GM23338 (cell line): ENCODE data around the gene ECPAS. TPM values are rescaled to one million over a fixed set of nuclear protein-coding genes. Genes with fewer than 3 reads are reported as not detected.

ENCODE experiments used
- ATAC-seq: fragments of 200-7000 bp; cut with Tn5 transposase; 3 replicates; pipeline ENCODE4 v1.9.1; 2020
- DNase-seq: peaks from one replicate; pipeline ENCODE4 v3.0.0-alpha.2; 2015; ENCODE audit warnings: low spot score
- H2AFZ ChIP-seq: fragments of 200-600 bp; sonication (generic); 2 replicates; pipeline ENCODE4 v1.8.0; 2016; ENCODE audit warnings: antibody characterized with exemption, mild to moderate bottlenecking, moderate library complexity
- H3F3A ChIP-seq: fragments of 200-600 bp; sonication (generic); replicated peaks from 2 replicates; pipeline ENCODE4 v1.8.0; 2017; ENCODE audit warnings: antibody characterized with exemption, mixed run types, low read depth
- H3K27ac ChIP-seq: fragments of 200-600 bp; sonication (generic); 2 replicates; pipeline ENCODE4 v1.6.1; 2016; ENCODE audit warnings: low read depth
- H3K27me3 ChIP-seq: fragments of 200-600 bp; sonication (generic); 2 replicates; pipeline ENCODE4 v1.8.0; 2016; ENCODE audit warnings: mild to moderate bottlenecking, mixed run types, moderate library complexity; ENCODE audit not compliant: insufficient read depth
- H3K36me3 ChIP-seq: fragments of 200-600 bp; sonication (generic); 2 replicates; pipeline ENCODE4 v1.8.0; 2016; ENCODE audit warnings: mild to moderate bottlenecking; ENCODE audit not compliant: insufficient read depth
- H3K4me1 ChIP-seq: fragments of 200-600 bp; sonication (generic); 2 replicates; pipeline ENCODE4 v1.8.0; 2016; ENCODE audit warnings: mild to moderate bottlenecking, moderate library complexity; ENCODE audit not compliant: insufficient read depth
- H3K4me2 ChIP-seq: fragments of 200-600 bp; sonication (generic); 2 replicates; pipeline ENCODE4 v1.7.1; 2017; ENCODE audit warnings: mixed run types
- H3K4me3 ChIP-seq: fragments of 200-600 bp; sonication (generic); 2 replicates; pipeline ENCODE4 v1.6.1; 2016; ENCODE audit warnings: mixed run types
- H3K79me2 ChIP-seq: fragments of 200-600 bp; sonication (generic); replicated peaks from 2 replicates; pipeline ENCODE4 v1.8.0; 2017; ENCODE audit warnings: mild to moderate bottlenecking; ENCODE audit not compliant: insufficient read depth
- H3K9me2 ChIP-seq: fragments of 200-600 bp; sonication (generic); 2 replicates; pipeline ENCODE4 v1.8.0; 2017; ENCODE audit not compliant: insufficient read depth
- H4K20me1 ChIP-seq: fragments of 200-600 bp; sonication (generic); replicated peaks from 2 replicates; pipeline ENCODE4 v1.8.0; 2017; ENCODE audit warnings: mild to moderate bottlenecking; ENCODE audit not compliant: insufficient read depth
- H3K27ac Mint-ChIP-seq: 2 replicates; pipeline ENCODE4 v1.8.0; 2020; ENCODE audit warnings: inconsistent platforms, mild to moderate bottlenecking, moderate library complexity, mixed read lengths
- H3K27me3 Mint-ChIP-seq: 3 replicates; pipeline ENCODE4 v1.8.0; 2022; ENCODE audit warnings: low read depth, mild to moderate bottlenecking, moderate library complexity, mixed read lengths, inconsistent platforms; ENCODE audit not compliant: insufficient read depth, poor library complexity
- H3K36me3 Mint-ChIP-seq: 3 replicates; pipeline ENCODE4 v1.8.0; 2021; ENCODE audit warnings: low read depth, mild to moderate bottlenecking, inconsistent platforms, moderate library complexity, mixed read lengths
- H3K4me1 Mint-ChIP-seq: 3 replicates; pipeline ENCODE4 v1.8.0; 2020; ENCODE audit warnings: mild to moderate bottlenecking, inconsistent platforms, mixed read lengths
- H3K4me3 Mint-ChIP-seq: 3 replicates; pipeline ENCODE4 v1.8.0; 2021; ENCODE audit warnings: moderate library complexity, mild to moderate bottlenecking, inconsistent platforms, mixed read lengths
- H3K9me3 Mint-ChIP-seq: 3 replicates; pipeline ENCODE4 v1.8.0; 2020; ENCODE audit warnings: moderate library complexity, mild to moderate bottlenecking, inconsistent platforms, mixed read lengths
- CREB1 ChIP-seq: fragments of 250-450 bp; sonication (Bioruptor Pico); IDR thresholded peaks from 2 replicates; pipeline ENCODE4 v1.5.0; 2020; ENCODE audit warnings: low read depth, mild to moderate bottlenecking, moderate library complexity
- CTCF ChIP-seq, 2 experiments: fragments of 200-600 bp in 1 of 2; sonication (generic) in 1 of 2; conservative IDR thresholded peaks; 2 replicates each; pipeline versions ENCODE4 v1.5.1 to v1.6.1; 2016 to 2017; ENCODE audit warnings: antibody characterized with exemption in 2 of 2, low read depth in 2 of 2, mild to moderate bottlenecking in 2 of 2, moderate library complexity in 1 of 2
- EZH2 ChIP-seq: fragments of 200-600 bp; sonication (generic); IDR thresholded peaks from one replicate; pipeline ENCODE4 v1.8.0; 2017; ENCODE audit warnings: antibody characterized with exemption, mild to moderate bottlenecking, low read depth; ENCODE audit not compliant: unreplicated experiment
- NANOG ChIP-seq: IDR thresholded peaks from 2 replicates; pipeline ENCODE4 v1.6.1; 2016; ENCODE audit warnings: antibody characterized with exemption, borderline replicate concordance
- POLR2AphosphoS5 ChIP-seq: IDR thresholded peaks from 2 replicates; pipeline ENCODE4 v1.6.1; 2016; ENCODE audit warnings: antibody characterized with exemption, low read depth
- STAT1 ChIP-seq: IDR thresholded peaks from one replicate; pipeline ENCODE4 v1.6.1; 2016; ENCODE audit warnings: antibody characterized with exemption; ENCODE audit not compliant: unreplicated experiment
- polyA plus RNA-seq: library from polyadenylated mRNA; unstranded; fragments of >200 nt; fragmentation: Nextera tagmentation; extraction: Ambion mirVana; gene quantifications from 2 replicates; pipeline ENCODE4 v1.2.1, GENCODE V29; 2016
- total RNA-seq: library from RNA; depleted of rRNA; stranded (reverse); fragments of >200 nt; shearing (Covaris generic); gene quantifications from 2 replicates; pipeline ENCODE4 v1.2.3, GENCODE V29; 2014
- TF ChIP-seq, protein P1 (sequence below): IDR thresholded peaks from 2 replicates; pipeline ENCODE4 v1.6.1; 2016; ENCODE audit warnings: antibody characterized with exemption
- TF ChIP-seq, protein P2 (sequence below): fragments of 250-450 bp; sonication (Bioruptor Pico); IDR thresholded peaks from 2 replicates; pipeline ENCODE4 v1.5.0; 2020; ENCODE audit warnings: mild to moderate bottlenecking, moderate library complexity

Gene ECPAS
- total and polyA plus RNA-seq, 2 experiments from 2014 or later, result 51.4 to 104 TPM

GRCh38 chr9:111525056-111525977 is 41.1 kb upstream of the ECPAS start, which contains the start of gene ZNF483:
Gene ZNF483, plus strand, starts transcription at chr9:111525179. Its CDS starts 2,217 bp downstream, at chr9:111527396.
- H3K27me3 Mint-ChIP-seq, result peaks cover 13% of the 10 kb centered on the region
- no peaks in the 10 kb centered on the region for H3K27me3 ChIP-seq
- H4K20me1 ChIP-seq, result no peaks in the 10 kb centered on the region
- peak within 1 kb of the TSS; percentile 78 for H2AFZ ChIP-seq
- H3K36me3 Mint-ChIP-seq, result peaks cover 30% of the 10 kb centered on the region
- H3K4me1 ChIP-seq, result peaks cover 46% of the 10 kb centered on the region
- peaks cover 10% of the 10 kb centered on the region for H3K36me3 ChIP-seq
- peak; percentile 94 for DNase-seq
- ATAC-seq, result peak; percentile 81
- peak within 1 kb of the TSS; percentile 83 for H3K4me3 ChIP-seq
- H3K4me2 ChIP-seq, result peak within 1 kb of the TSS; percentile 97
- peaks cover 35% of the 10 kb centered on the region for H3K79me2 ChIP-seq
- no peak within 1 kb of the TSS for H3K27ac ChIP-seq
- no peaks in the 10 kb centered on the region for H3K9me2 ChIP-seq
- H3K4me3 Mint-ChIP-seq, result peak within 1 kb of the TSS; percentile 96
- peak within 1 kb of the TSS; percentile 95 for H3K27ac Mint-ChIP-seq
- H3K9me3 Mint-ChIP-seq, result no peaks in the 10 kb centered on the region
- peak; percentile 74 for TF ChIP-seq POLR2AphosphoS5
- TF ChIP-seq CREB1 (CRISPR knock-in tag), result peak; percentile 83
- no peak for TF ChIP-seq CTCF (conservative IDR thresholded peaks at IDR 0.05; ENCODE audit: low read depth in 2 of 2)
- H3K4me1 Mint-ChIP-seq, result peaks cover 58% of the 10 kb centered on the region
- H3F3A ChIP-seq, result peaks cover 27% of the 10 kb centered on the region

GRCh38 chr9:111524731-111525055 is 40.5 kb upstream of the ECPAS start:
- no peak overlapping the region for H3K27ac ChIP-seq
- Mint-ChIP-seq H3K9me3 (no peaks in the 10 kb centered on the region), H3K27ac (no peak overlapping the region), H3K27me3 (peaks cover 9% of the 10 kb centered on the region), H3K4me3 (peak overlapping the region; percentile 96), H3K4me1 (peaks cover 51% of the 10 kb centered on the region), H3K36me3 (peaks cover 25% of the 10 kb centered on the region)
- DNase-seq, result no peak
- peak overlapping the region; percentile 83 for H3K4me3 ChIP-seq
- H3F3A ChIP-seq, result peaks cover 27% of the 10 kb centered on the region
- H3K36me3 ChIP-seq, result peaks cover 10% of the 10 kb centered on the region
- no peaks in the 10 kb centered on the region for H3K27me3 ChIP-seq
- no peaks in the 10 kb centered on the region for H4K20me1 ChIP-seq
- ATAC-seq, result no peak
- no peaks in the 10 kb centered on the region for H3K9me2 ChIP-seq
- peaks cover 33% of the 10 kb centered on the region for H3K79me2 ChIP-seq
- peak overlapping the region; percentile 78 for H2AFZ ChIP-seq
- H3K4me1 ChIP-seq, result peaks cover 43% of the 10 kb centered on the region
- peak overlapping the region; percentile 97 for H3K4me2 ChIP-seq
- TF ChIP-seq, protein P1, sequence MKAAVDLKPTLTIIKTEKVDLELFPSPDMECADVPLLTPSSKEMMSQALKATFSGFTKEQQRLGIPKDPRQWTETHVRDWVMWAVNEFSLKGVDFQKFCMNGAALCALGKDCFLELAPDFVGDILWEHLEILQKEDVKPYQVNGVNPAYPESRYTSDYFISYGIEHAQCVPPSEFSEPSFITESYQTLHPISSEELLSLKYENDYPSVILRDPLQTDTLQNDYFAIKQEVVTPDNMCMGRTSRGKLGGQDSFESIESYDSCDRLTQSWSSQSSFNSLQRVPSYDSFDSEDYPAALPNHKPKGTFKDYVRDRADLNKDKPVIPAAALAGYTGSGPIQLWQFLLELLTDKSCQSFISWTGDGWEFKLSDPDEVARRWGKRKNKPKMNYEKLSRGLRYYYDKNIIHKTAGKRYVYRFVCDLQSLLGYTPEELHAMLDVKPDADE, result no peak
- TF ChIP-seq POLR2AphosphoS5, result no peak
- no peak for TF ChIP-seq EZH2
- TF ChIP-seq STAT1, result no peak
- TF ChIP-seq NANOG, result no peak
- TF ChIP-seq, protein P2, sequence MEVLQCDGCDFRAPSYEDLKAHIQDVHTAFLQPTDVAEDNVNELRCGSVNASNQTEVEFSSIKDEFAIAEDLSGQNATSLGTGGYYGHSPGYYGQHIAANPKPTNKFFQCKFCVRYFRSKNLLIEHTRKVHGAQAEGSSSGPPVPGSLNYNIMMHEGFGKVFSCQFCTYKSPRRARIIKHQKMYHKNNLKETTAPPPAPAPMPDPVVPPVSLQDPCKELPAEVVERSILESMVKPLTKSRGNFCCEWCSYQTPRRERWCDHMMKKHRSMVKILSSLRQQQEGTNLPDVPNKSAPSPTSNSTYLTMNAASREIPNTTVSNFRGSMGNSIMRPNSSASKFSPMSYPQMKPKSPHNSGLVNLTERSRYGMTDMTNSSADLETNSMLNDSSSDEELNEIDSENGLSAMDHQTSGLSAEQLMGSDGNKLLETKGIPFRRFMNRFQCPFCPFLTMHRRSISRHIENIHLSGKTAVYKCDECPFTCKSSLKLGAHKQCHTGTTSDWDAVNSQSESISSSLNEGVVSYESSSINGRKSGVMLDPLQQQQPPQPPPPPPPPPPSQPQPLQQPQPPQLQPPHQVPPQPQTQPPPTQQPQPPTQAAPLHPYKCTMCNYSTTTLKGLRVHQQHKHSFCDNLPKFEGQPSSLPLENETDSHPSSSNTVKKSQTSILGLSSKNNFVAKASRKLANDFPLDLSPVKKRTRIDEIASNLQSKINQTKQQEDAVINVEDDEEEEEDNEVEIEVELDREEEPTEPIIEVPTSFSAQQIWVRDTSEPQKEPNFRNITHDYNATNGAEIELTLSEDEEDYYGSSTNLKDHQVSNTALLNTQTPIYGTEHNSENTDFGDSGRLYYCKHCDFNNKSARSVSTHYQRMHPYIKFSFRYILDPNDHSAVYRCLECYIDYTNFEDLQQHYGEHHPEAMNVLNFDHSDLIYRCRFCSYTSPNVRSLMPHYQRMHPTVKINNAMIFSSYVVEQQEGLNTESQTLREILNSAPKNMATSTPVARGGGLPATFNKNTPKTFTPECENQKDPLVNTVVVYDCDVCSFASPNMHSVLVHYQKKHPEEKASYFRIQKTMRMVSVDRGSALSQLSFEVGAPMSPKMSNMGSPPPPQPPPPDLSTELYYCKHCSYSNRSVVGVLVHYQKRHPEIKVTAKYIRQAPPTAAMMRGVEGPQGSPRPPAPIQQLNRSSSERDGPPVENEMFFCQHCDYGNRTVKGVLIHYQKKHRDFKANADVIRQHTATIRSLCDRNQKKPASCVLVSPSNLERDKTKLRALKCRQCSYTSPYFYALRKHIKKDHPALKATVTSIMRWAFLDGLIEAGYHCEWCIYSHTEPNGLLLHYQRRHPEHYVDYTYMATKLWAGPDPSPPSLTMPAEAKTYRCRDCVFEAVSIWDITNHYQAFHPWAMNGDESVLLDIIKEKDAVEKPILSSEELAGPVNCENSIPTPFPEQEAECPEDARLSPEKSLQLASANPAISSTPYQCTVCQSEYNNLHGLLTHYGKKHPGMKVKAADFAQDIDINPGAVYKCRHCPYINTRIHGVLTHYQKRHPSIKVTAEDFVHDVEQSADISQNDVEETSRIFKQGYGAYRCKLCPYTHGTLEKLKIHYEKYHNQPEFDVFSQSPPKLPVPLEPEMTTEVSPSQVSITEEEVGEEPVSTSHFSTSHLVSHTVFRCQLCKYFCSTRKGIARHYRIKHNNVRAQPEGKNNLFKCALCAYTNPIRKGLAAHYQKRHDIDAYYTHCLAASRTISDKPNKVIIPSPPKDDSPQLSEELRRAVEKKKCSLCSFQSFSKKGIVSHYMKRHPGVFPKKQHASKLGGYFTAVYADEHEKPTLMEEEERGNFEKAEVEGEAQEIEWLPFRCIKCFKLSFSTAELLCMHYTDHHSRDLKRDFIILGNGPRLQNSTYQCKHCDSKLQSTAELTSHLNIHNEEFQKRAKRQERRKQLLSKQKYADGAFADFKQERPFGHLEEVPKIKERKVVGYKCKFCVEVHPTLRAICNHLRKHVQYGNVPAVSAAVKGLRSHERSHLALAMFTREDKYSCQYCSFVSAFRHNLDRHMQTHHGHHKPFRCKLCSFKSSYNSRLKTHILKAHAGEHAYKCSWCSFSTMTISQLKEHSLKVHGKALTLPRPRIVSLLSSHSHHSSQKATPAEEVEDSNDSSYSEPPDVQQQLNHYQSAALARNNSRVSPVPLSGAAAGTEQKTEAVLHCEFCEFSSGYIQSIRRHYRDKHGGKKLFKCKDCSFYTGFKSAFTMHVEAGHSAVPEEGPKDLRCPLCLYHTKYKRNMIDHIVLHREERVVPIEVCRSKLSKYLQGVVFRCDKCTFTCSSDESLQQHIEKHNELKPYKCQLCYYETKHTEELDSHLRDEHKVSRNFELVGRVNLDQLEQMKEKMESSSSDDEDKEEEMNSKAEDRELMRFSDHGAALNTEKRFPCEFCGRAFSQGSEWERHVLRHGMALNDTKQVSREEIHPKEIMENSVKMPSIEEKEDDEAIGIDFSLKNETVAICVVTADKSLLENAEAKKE (CRISPR knock-in tag), result no peak
